C4-2B (cell line): ENCODE measurements around the gene IL1RL1.

Experiments used
- CTCF ChIP-seq: fragments of 450-650 bp; conservative IDR thresholded peaks from 2 replicates; pipeline ENCODE4 v1.5.1; 2017; ENCODE audit warnings: mild to moderate bottlenecking
- ZFX ChIP-seq: fragments of 450-650 bp; IDR thresholded peaks from 2 replicates; pipeline ENCODE4 v1.6.1; 2017

GRCh38 chr2:102317715-102318114 is 6.4 kb downstream of the IL1RL1 start:
- no peak for TF ChIP-seq CTCF
- no peak for TF ChIP-seq ZFX
